GM18867 (cell line): ENCODE results near the gene PLEKHG1.
A peak's percentile ranks its signal among the peaks of the same experiment; 100 is the strongest.

Experiments
- ATAC-seq: cut with Tn5 transposase; IDR thresholded peaks from one replicate; pipeline ENCODE4 v1.9.1; 2021; ENCODE audit warnings: mild to moderate bottlenecking, moderate library complexity; ENCODE audit not compliant: unreplicated experiment

PLEKHG1 gene

GRCh38 chr6:150617496-150618460 is 18.1 kb downstream of the PLEKHG1 start:
- ATAC-seq: no peak

GRCh38 chr6:150619275-150619674 is 19.6 kb downstream of the PLEKHG1 start:
- ATAC-seq: no peak

- ATAC-seq: no peak
Observed at GRCh38 chr6:150620244-150620643, 20.6 kb downstream of the PLEKHG1 start.

GRCh38 chr6:150620763-150621162 is 21.1 kb downstream of the PLEKHG1 start:
- ATAC-seq: no peak

- ATAC-seq: no peak
Observed at GRCh38 chr6:150622476-150622875, 22.8 kb downstream of the PLEKHG1 start.

GRCh38 chr6:150622941-150623874 is 23.5 kb downstream of the PLEKHG1 start:
- ATAC-seq: peak; percentile 98

GRCh38 chr6:150624191-150624590 is 24.5 kb downstream of the PLEKHG1 start:
- ATAC-seq: no peak

- no peak for ATAC-seq
Observed at GRCh38 chr6:150625927-150626326, 26.2 kb downstream of the PLEKHG1 start.

- ATAC-seq: no peak
Observed at GRCh38 chr6:150627154-150627553, 27.5 kb downstream of the PLEKHG1 start.

GRCh38 chr6:150627585-150628025 is 27.9 kb downstream of the PLEKHG1 start:
- ATAC-seq: no peak

- no peak for ATAC-seq
Observed at GRCh38 chr6:150628908-150629307, 29.2 kb downstream of the PLEKHG1 start.

- peak; percentile 29 for ATAC-seq
Observed at GRCh38 chr6:150631283-150631983, 31.7 kb downstream of the PLEKHG1 start.

GRCh38 chr6:150631984-150632642 is 32.4 kb downstream of the PLEKHG1 start:
- ATAC-seq: no peak

GRCh38 chr6:150632785-150633485 is 33.2 kb downstream of the PLEKHG1 start:
- peak; percentile 70 for ATAC-seq

- peak; percentile 17 for ATAC-seq
Observed at GRCh38 chr6:150633486-150633834, 33.8 kb downstream of the PLEKHG1 start.

- no peak for ATAC-seq
Observed at GRCh38 chr6:150634176-150634963, 34.7 kb downstream of the PLEKHG1 start.

GRCh38 chr6:150634964-150635292 is 35.2 kb downstream of the PLEKHG1 start:
- ATAC-seq: no peak

- no peak for ATAC-seq
Observed at GRCh38 chr6:150635906-150636514, 36.3 kb downstream of the PLEKHG1 start.

- ATAC-seq: no peak
Observed at GRCh38 chr6:150636808-150637207, 37.1 kb downstream of the PLEKHG1 start.
